Mesendoderm (in vitro differentiated cells): ENCODE results near the gene PPP1R13B.
A peak's percentile ranks its signal among the peaks of the same experiment; 100 is the strongest.

Experiments
- DNase-seq: peaks from one replicate; pipeline ENCODE4 v3.0.0; 2013
- H2AK5ac ChIP-seq: 2 replicates; pipeline ENCODE4 v1.6.1; 2013; ENCODE audit warnings: low read length, inconsistent platforms
- H2BK120ac ChIP-seq: 2 replicates; pipeline ENCODE4 v1.6.1; 2013; ENCODE audit warnings: low read depth, mild to moderate bottlenecking, low read length, moderate library complexity, mixed read lengths
- H2BK15ac ChIP-seq: replicated peaks from 2 replicates; pipeline ENCODE4 v1.6.1; 2013; ENCODE audit warnings: low read depth, mild to moderate bottlenecking, moderate library complexity
- H2BK5ac ChIP-seq: 2 replicates; pipeline ENCODE4 v1.6.1; 2013; ENCODE audit warnings: low read length, inconsistent platforms
- H3K18ac ChIP-seq: 2 replicates; pipeline ENCODE4 v1.6.1; 2013; ENCODE audit warnings: mild to moderate bottlenecking, low read length, mixed read lengths
- H3K23ac ChIP-seq: one replicate; pipeline ENCODE4 v1.6.1; 2013; ENCODE audit warnings: low read length
- H3K27ac ChIP-seq: 2 replicates; pipeline ENCODE4 v1.5.1; 2013; ENCODE audit warnings: low read depth, mild to moderate bottlenecking, inconsistent platforms, low read length, moderate library complexity
- H3K27me3 ChIP-seq: 2 replicates; pipeline ENCODE4 v1.6.1; 2013; ENCODE audit warnings: low read length, control low read depth, mild to moderate bottlenecking, inconsistent platforms; ENCODE audit not compliant: insufficient read depth, poor library complexity
- H3K36me3 ChIP-seq: 2 replicates; pipeline ENCODE4 v1.6.1; 2013; ENCODE audit warnings: low read length, inconsistent platforms; ENCODE audit not compliant: control insufficient read depth, insufficient read depth
- H3K4ac ChIP-seq: one replicate; pipeline ENCODE4 v1.6.1; 2013; ENCODE audit warnings: low read depth, mild to moderate bottlenecking, low read length, moderate library complexity
- H3K4me1 ChIP-seq: 2 replicates; pipeline ENCODE4 v1.6.1; 2013; ENCODE audit warnings: low read depth, low read length, inconsistent platforms; ENCODE audit not compliant: control insufficient read depth
- H3K4me2 ChIP-seq: 2 replicates; pipeline ENCODE4 v1.6.1; 2013; ENCODE audit warnings: low read length
- H3K4me3 ChIP-seq: 2 replicates; pipeline ENCODE4 v1.5.1; 2013; ENCODE audit warnings: mild to moderate bottlenecking, low read length
- H3K56ac ChIP-seq: one replicate; pipeline ENCODE4 v1.6.1; 2013; ENCODE audit warnings: low read length
- H3K79me1 ChIP-seq: 2 replicates; pipeline ENCODE4 v1.6.1; 2013; ENCODE audit warnings: low read length, inconsistent platforms
- H3K79me2 ChIP-seq: 2 replicates; pipeline ENCODE4 v1.6.1; 2013; ENCODE audit warnings: mild to moderate bottlenecking, low read length; ENCODE audit not compliant: control insufficient read depth, insufficient read depth
- H3K9ac ChIP-seq: 2 replicates; pipeline ENCODE4 v1.6.1; 2013; ENCODE audit warnings: low read length, inconsistent platforms
- H4K5ac ChIP-seq: one replicate; pipeline ENCODE4 v1.6.1; 2013; ENCODE audit warnings: low read length
- H4K8ac ChIP-seq: one replicate; pipeline ENCODE4 v1.6.1; 2013; ENCODE audit warnings: low read depth, mild to moderate bottlenecking, control low read depth, low read length, moderate library complexity
- WGBS: extraction: QIAGEN DNeasy Blood & Tissue Kit; methylation state at CpG from one replicate; pipeline ENCODE4 v1.1.7; 2013; ENCODE audit warnings: low lambda C conversion rate, missing lambda C conversion rate; ENCODE audit not compliant: insufficient coverage; ENCODE audit errors: extremely low coverage; 5-methylcytosine and 5-hydroxymethylcytosine counted together

Gene PPP1R13B

DNA sequence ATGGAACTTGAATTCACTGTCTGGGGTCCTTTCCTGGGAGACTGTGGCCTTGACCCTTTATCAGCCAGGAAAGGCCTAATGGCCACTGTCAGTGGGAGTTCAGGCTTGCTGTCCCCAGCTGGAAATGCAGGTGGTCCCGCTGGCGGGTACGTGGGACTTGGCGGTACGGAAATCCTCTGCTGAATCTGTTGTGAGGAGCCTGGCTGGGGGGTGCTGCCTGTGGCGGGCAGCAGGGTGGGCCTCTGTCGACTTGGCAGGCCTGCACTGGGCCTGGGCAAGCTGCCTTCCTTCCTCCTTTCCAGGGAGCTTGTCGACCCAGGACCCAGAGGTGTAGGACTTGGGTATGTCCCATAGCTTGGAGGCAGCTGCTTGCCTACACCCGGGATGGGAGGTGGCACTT is 105.5 kb downstream of the PPP1R13B start:
- Histone ChIP-seq H3K79me1 (no peaks in the 10 kb centered on the region), H2BK120ac (no peak overlapping the region), H3K4ac (no peak overlapping the region), H4K5ac (no peak overlapping the region), H3K4me3 (no peak overlapping the region), H3K56ac (no peak overlapping the region), H3K27ac (no peak overlapping the region), H3K36me3 (no peaks in the 10 kb centered on the region), H3K4me1 (no peaks in the 10 kb centered on the region), H2BK5ac (no peak overlapping the region), H3K4me2 (no peak overlapping the region), H3K79me2 (no peaks in the 10 kb centered on the region), H3K27me3 (no peaks in the 10 kb centered on the region), H2BK15ac (no peak overlapping the region), H3K23ac (no peak overlapping the region), H2AK5ac (no peak overlapping the region), H3K18ac (no peak overlapping the region), H4K8ac (no peak overlapping the region), H3K9ac (no peak overlapping the region)
- no peak for DNase-seq
- no CpG with 5 or more reads among the region's 9 CpGs for WGBS

DNA sequence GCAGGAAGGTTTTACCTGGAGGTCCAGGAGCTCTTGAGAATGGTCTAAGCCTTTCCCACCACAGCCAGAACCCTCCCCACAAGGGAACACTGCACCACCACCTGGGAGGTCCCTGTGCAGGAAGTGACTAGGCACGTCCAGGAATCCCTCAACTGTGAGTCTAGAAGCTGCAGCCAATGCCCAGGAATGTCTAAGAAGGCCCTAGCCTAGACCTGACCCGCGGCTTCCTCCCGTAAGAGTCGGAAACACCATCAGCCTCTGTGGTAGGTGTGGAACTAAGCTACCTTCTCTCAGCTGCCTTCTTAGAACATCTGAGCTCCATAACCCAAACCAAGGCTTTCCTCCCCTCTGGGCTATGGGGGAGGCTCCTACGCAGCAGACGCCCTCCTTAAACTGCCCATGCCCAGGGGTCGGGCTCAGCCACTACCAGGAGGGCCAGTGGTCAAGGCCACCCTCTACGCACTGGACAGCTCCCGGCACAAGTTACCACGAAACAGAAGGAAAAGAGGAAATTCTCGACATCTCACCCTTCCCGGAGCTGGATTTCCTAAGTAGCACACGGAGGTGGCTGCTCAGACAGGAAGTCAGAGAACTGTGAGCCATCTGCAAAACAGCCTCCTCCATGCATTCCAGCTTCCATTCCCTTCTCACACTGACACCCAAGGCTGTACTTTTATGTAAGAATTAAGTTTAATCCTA is 106.2 kb downstream of the PPP1R13B start:
- Histone ChIP-seq H3K79me2 (no peaks in the 10 kb centered on the region), H3K4me2 (no peak overlapping the region), H3K4ac (no peak overlapping the region), H3K18ac (no peak overlapping the region), H2AK5ac (no peak overlapping the region), H3K4me1 (no peaks in the 10 kb centered on the region), H3K36me3 (no peaks in the 10 kb centered on the region), H3K23ac (no peak overlapping the region), H2BK120ac (no peak overlapping the region), H2BK15ac (no peak overlapping the region), H4K5ac (no peak overlapping the region), H2BK5ac (no peak overlapping the region), H4K8ac (no peak overlapping the region), H3K56ac (no peak overlapping the region), H3K79me1 (no peaks in the 10 kb centered on the region), H3K4me3 (no peak overlapping the region), H3K9ac (no peak overlapping the region), H3K27ac (no peak overlapping the region), H3K27me3 (no peaks in the 10 kb centered on the region)
- DNase-seq = peak; percentile 18
- WGBS = no CpG with 5 or more reads among the region's 14 CpGs

DNA sequence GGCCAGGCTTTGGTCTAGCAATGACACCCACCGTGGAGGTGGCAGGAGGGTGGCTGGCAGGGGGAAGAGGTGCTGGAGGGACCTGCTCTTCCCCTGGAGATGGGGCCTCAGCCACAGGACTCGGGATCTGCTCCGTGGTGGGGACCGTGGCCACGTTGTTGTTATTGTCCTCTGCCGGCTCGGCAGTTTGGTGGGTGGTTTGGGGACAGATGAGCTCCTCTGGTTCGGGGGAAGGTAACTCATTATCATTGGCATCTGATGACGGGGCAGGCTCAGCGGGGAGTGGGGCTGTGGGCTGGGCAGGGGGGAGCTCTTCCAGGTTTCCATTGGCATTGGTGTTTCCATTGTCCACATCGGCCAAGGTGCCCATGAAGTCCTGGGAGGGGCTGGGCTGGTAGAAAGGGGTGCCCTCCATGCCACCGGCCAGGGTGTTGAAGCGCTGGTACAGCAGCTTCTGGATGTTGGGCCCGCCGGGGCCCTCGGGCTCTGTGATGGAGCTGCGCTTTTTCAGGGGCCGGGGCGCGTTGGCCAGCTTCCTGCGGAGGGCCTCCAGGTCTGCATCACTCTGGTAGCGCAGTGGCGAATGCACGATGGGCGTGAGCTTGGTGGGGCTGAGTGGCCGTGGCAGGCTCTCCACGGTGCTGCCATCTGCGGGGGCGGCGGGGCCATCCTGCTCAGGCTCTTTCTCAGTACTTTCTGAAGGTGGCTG is 107.4 kb downstream of the PPP1R13B start:
- H3K36me3 ChIP-seq = no peaks in the 10 kb centered on the region
- no peaks in the 10 kb centered on the region for H3K79me2 ChIP-seq
- H3K27me3 ChIP-seq = no peaks in the 10 kb centered on the region
- no peak overlapping the region for H2AK5ac ChIP-seq
- H3K23ac ChIP-seq = no peak overlapping the region
- H3K56ac ChIP-seq = peak overlapping the region; percentile 7
- no peak overlapping the region for H4K8ac ChIP-seq
- no peak overlapping the region for H3K18ac ChIP-seq
- H2BK15ac ChIP-seq = no peak overlapping the region
- no peak overlapping the region for H3K27ac ChIP-seq
- no peak overlapping the region for H4K5ac ChIP-seq
- H3K4ac ChIP-seq = no peak overlapping the region
- no peak overlapping the region for H3K9ac ChIP-seq
- H3K4me2 ChIP-seq = no peak overlapping the region
- no CpG with 5 or more reads among the region's 30 CpGs for WGBS
- no peak overlapping the region for H2BK120ac ChIP-seq
- no peak overlapping the region for H3K4me3 ChIP-seq
- no peaks in the 10 kb centered on the region for H3K4me1 ChIP-seq
- H3K79me1 ChIP-seq = no peaks in the 10 kb centered on the region
- DNase-seq = no peak
- no peak overlapping the region for H2BK5ac ChIP-seq

DNA sequence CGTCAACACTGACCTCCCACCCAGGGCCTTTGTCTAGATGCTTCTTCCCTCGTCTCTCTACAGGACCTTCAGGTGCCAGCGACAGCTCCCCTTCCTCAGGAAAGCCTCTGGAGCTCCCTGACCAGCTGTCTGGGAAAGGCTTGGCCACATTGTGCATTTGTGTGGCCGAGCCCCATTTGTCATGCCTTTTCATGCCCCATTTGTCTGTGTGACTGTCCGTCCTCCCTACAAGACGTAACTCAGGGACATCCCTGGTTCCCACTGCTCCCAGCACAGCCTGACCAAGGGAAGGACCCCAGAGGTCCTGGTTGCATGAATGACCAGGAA is 107.9 kb downstream of the PPP1R13B start:
- Histone ChIP-seq H2BK15ac (no peak overlapping the region), H3K56ac (peak overlapping the region; percentile 7), H4K5ac (no peak overlapping the region), H3K27me3 (no peaks in the 10 kb centered on the region), H3K4ac (no peak overlapping the region), H3K79me2 (no peaks in the 10 kb centered on the region), H2BK5ac (no peak overlapping the region), H2BK120ac (no peak overlapping the region), H3K79me1 (no peaks in the 10 kb centered on the region), H3K18ac (no peak overlapping the region), H4K8ac (no peak overlapping the region), H3K23ac (no peak overlapping the region), H3K4me2 (no peak overlapping the region), H3K9ac (no peak overlapping the region), H3K36me3 (no peaks in the 10 kb centered on the region), H3K4me3 (no peak overlapping the region), H3K27ac (no peak overlapping the region), H2AK5ac (no peak overlapping the region), H3K4me1 (no peaks in the 10 kb centered on the region)
- WGBS = no CpG with 5 or more reads among the region's 6 CpGs
- no peak for DNase-seq

DNA sequence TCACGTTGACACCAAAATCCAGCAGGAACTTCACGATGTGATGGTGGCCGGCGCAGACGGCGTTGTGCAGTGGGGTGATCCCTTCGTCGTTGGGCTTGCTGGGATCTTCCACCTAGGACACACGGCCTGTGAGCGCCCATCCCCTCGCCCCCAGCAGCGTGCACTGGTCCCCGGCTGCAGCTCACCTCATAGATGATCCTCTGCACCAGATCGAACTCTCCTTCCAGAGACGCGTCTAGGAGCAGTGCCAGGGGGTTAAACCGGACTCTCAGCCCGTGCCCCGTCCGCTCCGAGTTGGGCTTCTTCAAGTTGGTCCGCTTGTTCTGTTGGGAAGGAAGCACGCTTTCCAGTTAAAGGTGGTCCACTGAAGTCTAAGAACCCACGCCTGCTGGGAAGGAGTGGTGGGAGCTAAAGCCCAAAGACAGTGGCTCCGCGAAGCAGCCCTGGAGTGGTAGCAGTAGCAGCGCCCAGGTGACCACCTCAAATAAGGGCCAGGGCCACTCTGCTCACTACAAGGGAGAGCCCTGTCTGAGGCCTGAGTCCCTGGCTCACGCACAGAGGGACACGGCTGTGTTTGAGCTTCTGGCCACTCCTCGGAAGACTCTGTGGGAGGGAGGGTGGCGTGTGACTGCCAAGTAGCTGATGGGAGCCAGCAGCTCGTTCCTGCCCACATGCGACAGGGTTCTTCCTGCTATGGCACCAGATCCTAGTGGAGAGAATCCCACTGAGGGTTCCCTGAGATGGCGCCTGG is 108.5 kb downstream of the PPP1R13B start:
- Histone ChIP-seq H3K23ac (no peak overlapping the region), H2BK5ac (no peak overlapping the region), H3K4me1 (no peaks in the 10 kb centered on the region), H3K27ac (no peak overlapping the region), H3K4me2 (no peak overlapping the region), H3K4ac (no peak overlapping the region), H4K5ac (no peak overlapping the region), H3K36me3 (no peaks in the 10 kb centered on the region), H2AK5ac (no peak overlapping the region), H3K79me1 (no peaks in the 10 kb centered on the region), H3K9ac (no peak overlapping the region), H2BK120ac (no peak overlapping the region), H2BK15ac (no peak overlapping the region), H3K79me2 (no peaks in the 10 kb centered on the region), H4K8ac (no peak overlapping the region), H3K27me3 (no peaks in the 10 kb centered on the region), H3K4me3 (no peak overlapping the region), H3K18ac (no peak overlapping the region), H3K56ac (no peak overlapping the region)
- no CpG with 5 or more reads among the region's 34 CpGs for WGBS
- no peak for DNase-seq
